ENCODE results near the gene PRRC2B.

Gene PRRC2B

DNA sequence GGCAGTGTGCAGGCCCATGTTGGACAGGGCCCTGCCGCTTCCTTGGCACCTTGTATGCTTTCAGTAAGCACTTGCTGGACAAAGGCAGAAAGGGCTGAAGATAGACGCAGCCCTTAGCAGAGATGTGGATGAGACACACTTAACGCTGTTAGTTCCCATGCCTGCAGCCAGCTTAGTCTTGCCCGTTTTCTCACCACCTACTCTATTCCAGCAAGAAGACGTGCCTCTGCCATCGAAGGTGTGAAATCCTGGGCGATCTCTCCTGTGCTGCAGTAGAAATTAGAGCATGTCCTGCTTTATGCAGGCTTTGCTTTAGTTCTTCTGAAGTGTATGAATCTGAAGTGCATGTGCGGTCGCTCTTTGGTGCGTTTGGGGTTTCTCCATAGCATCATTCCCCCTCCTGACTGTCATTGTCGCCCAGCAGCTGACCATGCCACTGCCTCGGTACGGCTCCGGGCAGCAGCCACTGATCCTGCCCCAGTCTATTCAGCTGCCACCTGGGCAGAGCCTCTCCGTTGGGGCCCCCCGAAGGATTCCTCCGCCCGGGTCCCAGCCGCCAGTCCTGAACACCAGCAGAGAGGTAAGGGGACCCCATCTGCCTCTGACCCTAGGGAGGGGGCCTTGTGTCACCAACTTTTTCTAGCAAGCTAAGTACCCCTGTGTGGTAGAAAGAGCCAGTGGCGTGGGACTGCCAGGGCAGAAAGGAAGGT lies 97.3 kb downstream of the PRRC2B start:
- Histone ChIP-seq H3K4me3 (ENCODE audit: low read length) (no peak overlapping the region), H3K27ac (ENCODE audit: low read length) (no peak overlapping the region), H3K27me3 (replicated peaks; ENCODE audit: insufficient read depth, low read length) (no peaks in the 10 kb centered on the region), H3K4me1 (ENCODE audit: low read length) (peaks cover 7% of the 10 kb centered on the region; the same call in 1 of the 2 replicates), H3K9me2 (replicated peaks; ENCODE audit: insufficient read depth, low read length) (no peaks in the 10 kb centered on the region), H3K9ac (ENCODE audit: low read length) (no peak overlapping the region), H3K9me3 (replicated peaks; ENCODE audit: insufficient read depth, low read length) (no peaks in the 10 kb centered on the region), H3K4me2 (ENCODE audit: low read depth, low read length) (no peak overlapping the region), H3K36me3 (replicated peaks; ENCODE audit: insufficient read depth, low read length) (peaks cover 22% of the 10 kb centered on the region), H3K79me2 (ENCODE audit: low read length) (peaks cover 94% of the 10 kb centered on the region), H3F3A (ENCODE audit: insufficient read depth, low read length) (peaks cover 5% of the 10 kb centered on the region; the same call in 1 of the 2 replicates), H2AFZ (ENCODE audit: low read length) (no peak overlapping the region), H4K20me1 (ENCODE audit: insufficient read depth, low read length) (no peaks in the 10 kb centered on the region)
- DNase-seq = no peak
- TF ChIP-seq EZH2 (optimal IDR thresholded peaks at IDR 0.05; ENCODE audit: low read depth, low read length) (no peak), EZH2phosphoT487 (IDR thresholded peaks at IDR 0.05; ENCODE audit: low read length) (no peak)
- TF ChIP-seq, protein P1, sequence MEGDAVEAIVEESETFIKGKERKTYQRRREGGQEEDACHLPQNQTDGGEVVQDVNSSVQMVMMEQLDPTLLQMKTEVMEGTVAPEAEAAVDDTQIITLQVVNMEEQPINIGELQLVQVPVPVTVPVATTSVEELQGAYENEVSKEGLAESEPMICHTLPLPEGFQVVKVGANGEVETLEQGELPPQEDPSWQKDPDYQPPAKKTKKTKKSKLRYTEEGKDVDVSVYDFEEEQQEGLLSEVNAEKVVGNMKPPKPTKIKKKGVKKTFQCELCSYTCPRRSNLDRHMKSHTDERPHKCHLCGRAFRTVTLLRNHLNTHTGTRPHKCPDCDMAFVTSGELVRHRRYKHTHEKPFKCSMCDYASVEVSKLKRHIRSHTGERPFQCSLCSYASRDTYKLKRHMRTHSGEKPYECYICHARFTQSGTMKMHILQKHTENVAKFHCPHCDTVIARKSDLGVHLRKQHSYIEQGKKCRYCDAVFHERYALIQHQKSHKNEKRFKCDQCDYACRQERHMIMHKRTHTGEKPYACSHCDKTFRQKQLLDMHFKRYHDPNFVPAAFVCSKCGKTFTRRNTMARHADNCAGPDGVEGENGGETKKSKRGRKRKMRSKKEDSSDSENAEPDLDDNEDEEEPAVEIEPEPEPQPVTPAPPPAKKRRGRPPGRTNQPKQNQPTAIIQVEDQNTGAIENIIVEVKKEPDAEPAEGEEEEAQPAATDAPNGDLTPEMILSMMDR (IDR thresholded peaks at IDR 0.05; ENCODE audit: low read length) = no peak

DNA sequence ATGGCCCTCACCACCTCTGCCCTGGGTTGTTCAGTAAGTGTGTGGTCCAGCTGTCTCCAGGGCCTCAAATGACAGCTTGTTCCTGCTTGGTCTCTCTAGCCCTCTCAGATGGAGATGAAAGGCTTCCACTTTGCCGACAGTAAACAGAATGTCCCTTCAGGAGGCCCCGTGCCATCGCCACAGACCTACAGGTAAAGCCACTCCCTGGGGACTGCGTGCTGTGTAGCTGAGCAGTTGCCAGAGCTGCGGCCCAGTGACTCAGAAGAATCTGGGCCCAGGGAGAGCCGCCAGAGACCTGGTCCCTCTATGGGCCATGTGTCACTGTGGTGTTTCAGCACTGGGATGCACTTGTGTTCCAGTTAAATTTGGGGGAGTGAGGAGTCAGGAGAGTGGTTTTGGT lies 98.2 kb downstream of the PRRC2B start:
- TF ChIP-seq EZH2 (optimal IDR thresholded peaks at IDR 0.05; ENCODE audit: low read depth, low read length) (no peak), EZH2phosphoT487 (IDR thresholded peaks at IDR 0.05; ENCODE audit: low read length) (no peak)
- TF ChIP-seq, protein P1 (IDR thresholded peaks at IDR 0.05; ENCODE audit: low read length) = no peak
- Histone ChIP-seq H3K36me3 (replicated peaks; ENCODE audit: insufficient read depth, low read length) (peaks cover 22% of the 10 kb centered on the region), H3K27ac (ENCODE audit: low read length) (no peak overlapping the region), H4K20me1 (ENCODE audit: insufficient read depth, low read length) (no peaks in the 10 kb centered on the region), H3K9ac (ENCODE audit: low read length) (no peak overlapping the region), H3K79me2 (ENCODE audit: low read length) (peaks cover 94% of the 10 kb centered on the region), H2AFZ (ENCODE audit: low read length) (no peak overlapping the region), H3K27me3 (replicated peaks; ENCODE audit: insufficient read depth, low read length) (no peaks in the 10 kb centered on the region), H3K4me1 (ENCODE audit: low read length) (no peaks in the 10 kb centered on the region), H3K4me2 (ENCODE audit: low read depth, low read length) (no peak overlapping the region), H3F3A (ENCODE audit: insufficient read depth, low read length) (peaks cover 4% of the 10 kb centered on the region; the same call in 1 of the 2 replicates), H3K9me3 (replicated peaks; ENCODE audit: insufficient read depth, low read length) (no peaks in the 10 kb centered on the region), H3K4me3 (ENCODE audit: low read length) (no peak overlapping the region), H3K9me2 (replicated peaks; ENCODE audit: insufficient read depth, low read length) (no peaks in the 10 kb centered on the region)
- DNase-seq = no peak

DNA sequence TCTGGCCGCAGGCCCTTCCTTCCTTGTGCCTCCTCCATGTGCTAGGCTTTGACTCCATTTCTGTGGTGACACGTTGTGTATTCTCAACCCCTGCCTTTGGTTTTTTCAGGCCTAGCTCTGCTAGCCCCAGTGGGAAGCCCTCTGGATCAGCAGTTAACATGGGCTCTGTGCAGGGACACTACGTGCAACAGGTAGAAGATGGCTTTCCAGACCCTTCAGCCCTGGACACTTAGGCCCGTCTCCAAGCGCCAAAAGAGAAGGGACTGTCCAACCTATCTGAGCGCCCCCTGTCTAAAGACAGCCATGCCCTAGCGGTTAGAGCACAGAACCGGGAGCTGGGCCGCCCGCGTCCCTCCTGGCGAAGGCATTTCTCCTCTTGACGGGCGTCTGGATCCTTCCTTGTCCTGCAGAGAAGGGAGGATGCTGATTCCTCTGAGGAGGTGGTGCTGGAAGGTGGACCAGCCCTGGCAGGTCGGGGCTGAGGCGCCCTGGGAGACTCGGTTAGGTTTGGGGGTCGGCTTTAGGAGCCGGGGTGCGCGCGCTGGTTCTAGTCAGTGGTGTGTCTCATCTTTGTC lies 100.5 kb downstream of the PRRC2B start:
- Histone ChIP-seq H3K27ac (ENCODE audit: low read length) (no peak overlapping the region), H3F3A (ENCODE audit: insufficient read depth, low read length) (peaks cover 17% of the 10 kb centered on the region), H4K20me1 (ENCODE audit: insufficient read depth, low read length) (no peaks in the 10 kb centered on the region), H3K79me2 (ENCODE audit: low read length) (peaks cover 88% of the 10 kb centered on the region), H3K9me3 (replicated peaks; ENCODE audit: insufficient read depth, low read length) (no peaks in the 10 kb centered on the region), H2AFZ (ENCODE audit: low read length) (no peak overlapping the region), H3K9ac (ENCODE audit: low read length) (no peak overlapping the region), H3K27me3 (replicated peaks; ENCODE audit: insufficient read depth, low read length) (no peaks in the 10 kb centered on the region), H3K4me1 (ENCODE audit: low read length) (peaks cover 13% of the 10 kb centered on the region), H3K9me2 (replicated peaks; ENCODE audit: insufficient read depth, low read length) (no peaks in the 10 kb centered on the region), H3K4me3 (ENCODE audit: low read length) (no peak overlapping the region), H3K4me2 (ENCODE audit: low read depth, low read length) (no peak overlapping the region), H3K36me3 (replicated peaks; ENCODE audit: insufficient read depth, low read length) (peaks cover 16% of the 10 kb centered on the region)
- TF ChIP-seq, protein P1 (IDR thresholded peaks at IDR 0.05; ENCODE audit: low read length) = no peak
- no peak for DNase-seq
